ENCODE results near the gene SVIL.

SVIL gene

DNA sequence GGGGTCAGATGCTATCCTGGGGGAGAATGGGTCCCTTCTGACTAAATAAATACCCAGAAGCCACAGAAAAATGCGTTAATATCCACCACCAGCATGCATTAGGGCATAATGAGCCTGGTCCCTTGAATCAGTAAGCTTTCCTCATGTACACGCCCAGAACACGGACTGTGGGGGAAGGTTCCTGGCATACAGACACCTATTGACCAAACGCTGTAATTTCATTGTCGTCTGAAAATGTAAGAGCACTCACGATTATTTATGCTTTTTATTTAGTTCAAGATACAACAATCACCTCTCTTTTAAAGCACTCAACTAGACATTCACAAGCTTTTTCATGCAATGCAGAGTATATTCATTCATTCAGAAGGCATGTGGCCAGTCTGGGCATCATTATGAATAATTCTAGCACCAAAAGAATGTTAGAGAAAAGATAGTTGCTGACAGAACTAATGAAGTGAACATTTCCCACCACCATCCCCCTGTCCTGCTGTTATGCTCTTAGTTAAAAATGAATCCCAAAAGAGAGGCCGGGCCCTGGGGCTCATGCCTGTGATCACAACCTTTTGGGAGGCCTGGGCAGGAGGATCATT, 101.0 kb downstream of the SVIL start:
- TF ChIP-seq POLR2AphosphoS5 (IDR thresholded peaks at IDR 0.05; ENCODE audit: borderline replicate concordance, low read depth, low read length) (no peak), EZH2 (IDR thresholded peaks at IDR 0.05) (no peak), FOXP2 (optimal IDR thresholded peaks at IDR 0.05; ENCODE audit: control extremely low read depth, extremely low read length, insufficient read depth) (no peak)
- Histone ChIP-seq H3K4me3 (no peak overlapping the region), H3K36me3 (ENCODE audit: insufficient read depth, low read length) (no peaks in the 10 kb centered on the region), H3K9me3 (ENCODE audit: low read depth, low read length) (no peaks in the 10 kb centered on the region), H3K27ac (no peak overlapping the region), H3K9ac (ENCODE audit: insufficient read length) (no peak overlapping the region)
- no peak for DNase-seq (ENCODE audit: low read depth, low spot score)

GRCh38 chr10:29533046-29533445, 101.7 kb downstream of the SVIL start:
- Histone ChIP-seq H3K9ac (ENCODE audit: insufficient read length) (no peak overlapping the region), H3K4me3 (no peak overlapping the region), H3K9me3 (ENCODE audit: low read depth, low read length) (no peaks in the 10 kb centered on the region), H3K36me3 (ENCODE audit: insufficient read depth, low read length) (no peaks in the 10 kb centered on the region), H3K27ac (no peak overlapping the region)
- TF ChIP-seq POLR2AphosphoS5 (IDR thresholded peaks at IDR 0.05; ENCODE audit: borderline replicate concordance, low read depth, low read length) (no peak), FOXP2 (optimal IDR thresholded peaks at IDR 0.05; ENCODE audit: control extremely low read depth, extremely low read length, insufficient read depth) (no peak), EZH2 (IDR thresholded peaks at IDR 0.05) (no peak)
- no peak for DNase-seq (ENCODE audit: low read depth, low spot score)

GRCh38 chr10:29532256-29532878, 102.4 kb downstream of the SVIL start:
- H3K9ac ChIP-seq (ENCODE audit: insufficient read length): no peak overlapping the region
- H3K9me3 ChIP-seq (ENCODE audit: low read depth, low read length): no peaks in the 10 kb centered on the region
- no peaks in the 10 kb centered on the region for H3K36me3 ChIP-seq (ENCODE audit: insufficient read depth, low read length)
- DNase-seq (ENCODE audit: low read depth, low spot score): no peak
- H3K4me3 ChIP-seq: no peak overlapping the region
- H3K27ac ChIP-seq: no peak overlapping the region
- TF ChIP-seq EZH2 (IDR thresholded peaks at IDR 0.05) (no peak), POLR2AphosphoS5 (IDR thresholded peaks at IDR 0.05; ENCODE audit: borderline replicate concordance, low read depth, low read length) (no peak), FOXP2 (optimal IDR thresholded peaks at IDR 0.05; ENCODE audit: control extremely low read depth, extremely low read length, insufficient read depth) (no peak)

DNA sequence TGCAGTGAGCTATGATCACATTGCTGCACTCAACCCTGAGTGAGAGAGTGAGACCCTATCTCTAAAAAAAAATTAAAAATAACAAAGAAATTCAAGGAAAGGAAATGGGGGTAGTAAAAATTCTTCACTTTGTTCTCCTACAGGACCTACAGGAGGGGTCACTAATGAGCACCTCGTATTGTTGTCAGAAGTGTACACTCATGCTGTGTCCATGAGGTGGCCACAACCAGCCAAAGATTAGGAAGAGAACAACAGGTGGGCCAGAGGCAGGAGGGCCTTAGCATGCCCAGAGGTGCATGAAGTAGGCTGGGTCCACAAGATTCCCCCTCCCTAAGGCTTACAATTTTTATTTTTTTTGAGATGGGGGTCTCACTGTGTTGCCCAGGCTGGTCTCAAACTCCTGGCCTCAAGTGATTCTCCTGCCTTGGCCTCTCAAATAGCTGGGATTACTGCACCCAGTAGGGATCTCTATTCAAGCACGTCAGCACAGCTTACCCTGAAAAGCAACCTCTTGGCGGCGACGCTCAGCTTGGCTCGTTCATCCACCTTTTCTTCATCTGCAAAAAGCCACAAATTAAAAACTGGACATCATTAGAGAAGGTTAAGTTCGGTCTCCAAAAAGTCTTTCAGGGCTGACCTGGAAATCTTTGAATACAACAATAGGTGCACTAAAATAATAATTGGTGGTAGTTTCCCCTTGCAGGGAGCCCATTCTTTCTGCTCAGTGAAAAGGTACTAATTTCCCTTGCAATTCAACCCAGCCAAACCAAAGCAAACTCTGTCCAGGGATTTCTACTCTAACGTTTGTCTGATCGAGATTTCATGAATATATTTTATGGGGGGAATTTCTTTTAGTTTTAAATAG, 104.4 kb downstream of the SVIL start:
- DNase-seq (ENCODE audit: low read depth, low spot score): no peak
- Histone ChIP-seq H3K9ac (ENCODE audit: insufficient read length) (no peak overlapping the region), H3K9me3 (ENCODE audit: low read depth, low read length) (no peaks in the 10 kb centered on the region), H3K4me3 (no peak overlapping the region), H3K36me3 (ENCODE audit: insufficient read depth, low read length) (no peaks in the 10 kb centered on the region), H3K27ac (no peak overlapping the region)
- TF ChIP-seq EZH2 (IDR thresholded peaks at IDR 0.05) (no peak), POLR2AphosphoS5 (IDR thresholded peaks at IDR 0.05; ENCODE audit: borderline replicate concordance, low read depth, low read length) (no peak), FOXP2 (optimal IDR thresholded peaks at IDR 0.05; ENCODE audit: control extremely low read depth, extremely low read length, insufficient read depth) (no peak)

DNA sequence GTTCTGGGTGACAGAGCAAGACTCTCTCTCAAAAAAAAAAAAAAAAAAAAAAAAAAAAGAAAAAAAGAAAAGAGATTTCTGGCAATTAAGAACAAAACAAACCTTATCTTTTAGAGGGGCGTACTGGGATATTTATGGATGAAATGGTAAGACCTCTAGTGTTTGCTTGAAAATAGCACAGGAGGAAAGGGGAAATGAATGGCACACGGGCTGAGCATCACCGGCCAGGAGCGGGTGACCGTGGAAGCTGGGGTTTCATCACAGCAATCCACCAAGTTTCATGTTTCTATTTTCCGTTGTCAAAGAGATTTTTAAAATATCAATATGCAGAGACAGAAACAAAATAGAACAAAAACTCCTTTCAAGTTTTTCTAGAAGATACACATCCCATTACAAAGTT, 105.6 kb downstream of the SVIL start:
- DNase-seq (ENCODE audit: low read depth, low spot score): no peak
- Histone ChIP-seq H3K9ac (ENCODE audit: insufficient read length) (no peak overlapping the region), H3K27ac (no peak overlapping the region), H3K36me3 (ENCODE audit: insufficient read depth, low read length) (no peaks in the 10 kb centered on the region), H3K9me3 (ENCODE audit: low read depth, low read length) (no peaks in the 10 kb centered on the region), H3K4me3 (no peak overlapping the region)
- no peak for TF ChIP-seq FOXP2 (optimal IDR thresholded peaks at IDR 0.05; ENCODE audit: control extremely low read depth, extremely low read length, insufficient read depth)
- no peak for TF ChIP-seq EZH2 (IDR thresholded peaks at IDR 0.05)
- no peak for TF ChIP-seq POLR2AphosphoS5 (IDR thresholded peaks at IDR 0.05; ENCODE audit: borderline replicate concordance, low read depth, low read length)

DNA sequence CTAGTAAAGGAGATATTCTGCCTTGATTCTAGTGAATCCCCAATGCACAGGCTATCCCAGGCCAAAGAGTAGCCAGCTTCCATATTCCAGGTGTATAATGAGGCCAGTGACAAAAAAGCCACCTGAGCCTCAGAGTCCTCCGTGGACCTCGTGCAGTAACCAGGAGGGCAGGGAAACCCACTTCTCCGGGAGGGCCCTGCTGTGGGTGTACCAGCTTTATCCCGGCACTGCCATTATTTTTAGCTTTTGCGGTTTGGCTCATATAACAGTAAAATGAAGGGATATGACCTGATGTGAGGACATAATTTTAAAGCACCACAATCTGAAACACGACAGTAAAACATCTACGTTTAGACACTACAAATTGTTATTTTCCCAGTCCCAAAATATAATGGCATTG, 109.0 kb downstream of the SVIL start:
- no peak for DNase-seq (ENCODE audit: low read depth, low spot score)
- Histone ChIP-seq H3K4me3 (no peak overlapping the region), H3K9me3 (ENCODE audit: low read depth, low read length) (no peaks in the 10 kb centered on the region), H3K36me3 (ENCODE audit: insufficient read depth, low read length) (no peaks in the 10 kb centered on the region), H3K27ac (no peak overlapping the region), H3K9ac (ENCODE audit: insufficient read length) (no peak overlapping the region)
- TF ChIP-seq EZH2 (IDR thresholded peaks at IDR 0.05): no peak
- TF ChIP-seq POLR2AphosphoS5 (IDR thresholded peaks at IDR 0.05; ENCODE audit: borderline replicate concordance, low read depth, low read length): no peak
- no peak for TF ChIP-seq FOXP2 (optimal IDR thresholded peaks at IDR 0.05; ENCODE audit: control extremely low read depth, extremely low read length, insufficient read depth)

- Histone ChIP-seq H3K9me3 (ENCODE audit: low read depth, low read length) (no peaks in the 10 kb centered on the region), H3K27ac (no peak overlapping the region), H3K9ac (ENCODE audit: insufficient read length) (no peak overlapping the region), H3K36me3 (ENCODE audit: insufficient read depth, low read length) (no peaks in the 10 kb centered on the region), H3K4me3 (no peak overlapping the region)
- TF ChIP-seq EZH2 (IDR thresholded peaks at IDR 0.05): no peak
- TF ChIP-seq POLR2AphosphoS5 (IDR thresholded peaks at IDR 0.05; ENCODE audit: borderline replicate concordance, low read depth, low read length): no peak
- no peak for TF ChIP-seq FOXP2 (optimal IDR thresholded peaks at IDR 0.05; ENCODE audit: control extremely low read depth, extremely low read length, insufficient read depth)
- no peak for DNase-seq (ENCODE audit: low read depth, low spot score)
Observed at GRCh38 chr10:29524720-29525119, 110.1 kb downstream of the SVIL start.

DNA sequence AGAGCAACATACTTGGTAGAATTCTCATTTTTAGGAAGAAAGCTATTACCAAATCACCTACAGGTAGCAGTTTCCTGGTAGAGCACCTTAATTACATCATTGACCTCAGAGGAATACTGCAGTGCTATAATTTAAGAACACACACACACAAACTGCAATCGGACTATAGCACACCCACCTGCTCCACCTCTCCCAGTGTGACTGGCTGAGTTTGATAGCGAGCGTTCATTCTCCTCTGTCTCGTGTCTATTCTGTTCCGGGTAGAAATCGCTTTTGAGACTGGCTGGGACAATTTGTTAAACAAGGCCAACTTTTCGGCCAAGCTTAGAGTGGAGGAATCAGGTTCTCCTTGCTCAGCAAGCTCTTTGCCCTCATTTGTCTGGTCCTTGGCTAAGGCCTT, 110.5 kb downstream of the SVIL start:
- Histone ChIP-seq H3K9me3 (ENCODE audit: low read depth, low read length) (no peaks in the 10 kb centered on the region), H3K9ac (ENCODE audit: insufficient read length) (no peak overlapping the region), H3K27ac (no peak overlapping the region), H3K36me3 (ENCODE audit: insufficient read depth, low read length) (no peaks in the 10 kb centered on the region), H3K4me3 (no peak overlapping the region)
- no peak for DNase-seq (ENCODE audit: low read depth, low spot score)
- TF ChIP-seq EZH2 (IDR thresholded peaks at IDR 0.05) (no peak), POLR2AphosphoS5 (IDR thresholded peaks at IDR 0.05; ENCODE audit: borderline replicate concordance, low read depth, low read length) (no peak), FOXP2 (optimal IDR thresholded peaks at IDR 0.05; ENCODE audit: control extremely low read depth, extremely low read length, insufficient read depth) (no peak)
